Panc1 (cell line): ENCODE measurements around the gene LRP5. TPM values are rescaled to one million over a fixed set of nuclear protein-coding genes. Genes with fewer than 3 reads are reported as not detected.

Experiments
- ATAC-seq: fragments of 200-7000 bp; cut with Tn5 transposase; 2 replicates; pipeline ENCODE4 v1.9.1; 2020; ENCODE audit warnings: mild to moderate bottlenecking, moderate library complexity
- BruUV-seq: library from RNA; stranded (reverse); fragments of 400-500 nt; replicated peaks from 2 replicates; lab custom pipeline; 2021; lab: Mats Ljungman, UMichigan
- CTCF ChIA-PET: fragments of 300-600 bp; sonication (Branson Sonifier 250); formaldehyde crosslinking; loops from one replicate; lab custom pipeline; 2022; ENCODE audit warnings: antibody characterized with exemption; lab: Charles Lee
- POLR2A ChIA-PET: fragments of 300-600 bp; sonication (Branson Sonifier 250); formaldehyde crosslinking; loops from one replicate; lab custom pipeline; 2022; ENCODE audit warnings: antibody characterized with exemption; lab: Charles Lee
- DNase-seq: peaks from one replicate; pipeline ENCODE4 v3.0.0-alpha.2; 2010; ENCODE audit warnings: low read depth, low spot score
- H3K27ac ChIP-seq: 2 replicates; pipeline ENCODE4 v1.5.1; 2011; ENCODE audit warnings: mild to moderate bottlenecking, low read length, inconsistent platforms
- H3K27me3 ChIP-seq: fragments of 200-500 bp; sonication (Bioruptor generic); 2 replicates; pipeline ENCODE4 v1.6.0; 2014; ENCODE audit warnings: low read length, inconsistent platforms; ENCODE audit not compliant: control insufficient read depth, insufficient read depth
- H3K36me3 ChIP-seq: fragments of 200-500 bp; sonication (Bioruptor generic); 2 replicates; pipeline ENCODE4 v1.5.1; 2014; ENCODE audit warnings: inconsistent platforms, mild to moderate bottlenecking, low read length, moderate library complexity; ENCODE audit not compliant: control insufficient read depth, insufficient read depth
- H3K4me1 ChIP-seq: 2 replicates; pipeline ENCODE4 v1.5.1; 2011; ENCODE audit warnings: inconsistent platforms, mild to moderate bottlenecking, low read length, moderate library complexity; ENCODE audit not compliant: control insufficient read depth, insufficient read depth
- H3K4me3 ChIP-seq, 2 experiments: 2 replicates each; pipeline ENCODE4 v1.5.1; 2011 to 2012; ENCODE audit warnings: low read depth in 2 of 2, low read length in 2 of 2, mild to moderate bottlenecking in 2 of 2, inconsistent platforms in 1 of 2, moderate library complexity in 1 of 2
- H3K9me3 ChIP-seq: fragments of 200-500 bp; sonication (Bioruptor generic); 2 replicates; pipeline ENCODE4 v1.5.1; 2014; ENCODE audit warnings: low read depth, mild to moderate bottlenecking, inconsistent platforms, low read length, moderate library complexity; ENCODE audit not compliant: control insufficient read depth, insufficient read depth
- POLR2AphosphoS5 ChIP-seq: IDR thresholded peaks from 2 replicates; pipeline ENCODE4 v1.6.1; 2012; ENCODE audit warnings: mild to moderate bottlenecking, low read depth, low read length, moderate library complexity
- SIN3A ChIP-seq: IDR thresholded peaks from 2 replicates; pipeline ENCODE4 v1.6.1; 2012; ENCODE audit warnings: low read depth, mild to moderate bottlenecking, low read length, moderate library complexity, borderline replicate concordance; ENCODE audit not compliant: insufficient read depth
- TCF7L2 ChIP-seq: IDR thresholded peaks from 2 replicates; pipeline ENCODE4 v1.6.1; 2011; ENCODE audit warnings: mild to moderate bottlenecking, low read depth, low read length, inconsistent platforms
- in situ Hi-C: cut with HindIII; loops from 2 replicates; pipeline ENCODE4 v1.10.0; 2016; ENCODE audit warnings: low sequenced_read_pairs, low pct_unique_long_range_greater_than_20kb
- intact Hi-C: fragments of 100-400 bp; cut with micrococcal nuclease; formaldehyde crosslinking; loops from one replicate; pipeline ENCODE4 v1.10.0; 2022; ENCODE audit not compliant: unreplicated experiment
- total RNA-seq: library from RNA; stranded (reverse); gene quantifications from one replicate; pipeline ENCODE4 v1.2.1, GENCODE V29; 2021; ENCODE audit not compliant: unreplicated experiment
- TF ChIP-seq, protein P1 (sequence below): fragments of 450-650 bp; IDR thresholded peaks from 2 replicates; pipeline ENCODE4 v1.5.1; 2017; ENCODE audit warnings: mild to moderate bottlenecking
- TF ChIP-seq, protein P2 (sequence below), 2 experiments: IDR thresholded peaks; 2 replicates each; pipeline ENCODE4 v1.6.1; 2011 to 2012; ENCODE audit warnings: low read depth in 2 of 2, control low read depth in 1 of 2, low read length in 1 of 2, mild to moderate bottlenecking in 1 of 2, moderate library complexity in 1 of 2; ENCODE audit not compliant: insufficient read depth in 1 of 2

Gene LRP5
- total RNA-seq, 1 experiment from 2014 or later: 171 TPM

DNA sequence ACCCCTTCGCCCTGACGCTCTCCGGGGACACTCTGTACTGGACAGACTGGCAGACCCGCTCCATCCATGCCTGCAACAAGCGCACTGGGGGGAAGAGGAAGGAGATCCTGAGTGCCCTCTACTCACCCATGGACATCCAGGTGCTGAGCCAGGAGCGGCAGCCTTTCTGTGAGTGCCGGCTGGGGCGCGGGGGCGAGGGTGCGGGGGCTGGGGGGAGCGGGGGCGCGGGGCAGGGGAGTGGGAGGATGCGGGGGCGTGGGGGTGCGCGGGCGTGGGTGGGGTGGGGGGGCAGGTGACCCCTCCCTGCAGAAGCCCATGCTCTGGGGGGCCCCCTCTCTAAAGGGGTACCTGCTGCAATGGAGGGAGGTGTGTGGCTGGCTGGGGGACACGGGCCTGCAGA lies 51.4 kb downstream of the LRP5 start:
- Histone ChIP-seq H3K36me3 (peaks cover 3% of the 10 kb centered on the region), H3K27me3 (no peaks in the 10 kb centered on the region), H3K27ac (no peak overlapping the region), H3K4me1 (no peaks in the 10 kb centered on the region), H3K4me3 (no peak overlapping the region), H3K9me3 (no peaks in the 10 kb centered on the region)
- in situ Hi-C loops (no loop called here), intact Hi-C loops (no loop called here)
- no TSS peak for BruUV-seq
- CTCF ChIA-PET: no interaction called here
- DNase-seq (no peak), ATAC-seq (no peak)
- no peak for TF ChIP-seq SIN3A
- TF ChIP-seq, protein P1, sequence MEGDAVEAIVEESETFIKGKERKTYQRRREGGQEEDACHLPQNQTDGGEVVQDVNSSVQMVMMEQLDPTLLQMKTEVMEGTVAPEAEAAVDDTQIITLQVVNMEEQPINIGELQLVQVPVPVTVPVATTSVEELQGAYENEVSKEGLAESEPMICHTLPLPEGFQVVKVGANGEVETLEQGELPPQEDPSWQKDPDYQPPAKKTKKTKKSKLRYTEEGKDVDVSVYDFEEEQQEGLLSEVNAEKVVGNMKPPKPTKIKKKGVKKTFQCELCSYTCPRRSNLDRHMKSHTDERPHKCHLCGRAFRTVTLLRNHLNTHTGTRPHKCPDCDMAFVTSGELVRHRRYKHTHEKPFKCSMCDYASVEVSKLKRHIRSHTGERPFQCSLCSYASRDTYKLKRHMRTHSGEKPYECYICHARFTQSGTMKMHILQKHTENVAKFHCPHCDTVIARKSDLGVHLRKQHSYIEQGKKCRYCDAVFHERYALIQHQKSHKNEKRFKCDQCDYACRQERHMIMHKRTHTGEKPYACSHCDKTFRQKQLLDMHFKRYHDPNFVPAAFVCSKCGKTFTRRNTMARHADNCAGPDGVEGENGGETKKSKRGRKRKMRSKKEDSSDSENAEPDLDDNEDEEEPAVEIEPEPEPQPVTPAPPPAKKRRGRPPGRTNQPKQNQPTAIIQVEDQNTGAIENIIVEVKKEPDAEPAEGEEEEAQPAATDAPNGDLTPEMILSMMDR: no peak
- no peak for TF ChIP-seq TCF7L2
- no peak for TF ChIP-seq POLR2AphosphoS5
- TF ChIP-seq, protein P2, sequence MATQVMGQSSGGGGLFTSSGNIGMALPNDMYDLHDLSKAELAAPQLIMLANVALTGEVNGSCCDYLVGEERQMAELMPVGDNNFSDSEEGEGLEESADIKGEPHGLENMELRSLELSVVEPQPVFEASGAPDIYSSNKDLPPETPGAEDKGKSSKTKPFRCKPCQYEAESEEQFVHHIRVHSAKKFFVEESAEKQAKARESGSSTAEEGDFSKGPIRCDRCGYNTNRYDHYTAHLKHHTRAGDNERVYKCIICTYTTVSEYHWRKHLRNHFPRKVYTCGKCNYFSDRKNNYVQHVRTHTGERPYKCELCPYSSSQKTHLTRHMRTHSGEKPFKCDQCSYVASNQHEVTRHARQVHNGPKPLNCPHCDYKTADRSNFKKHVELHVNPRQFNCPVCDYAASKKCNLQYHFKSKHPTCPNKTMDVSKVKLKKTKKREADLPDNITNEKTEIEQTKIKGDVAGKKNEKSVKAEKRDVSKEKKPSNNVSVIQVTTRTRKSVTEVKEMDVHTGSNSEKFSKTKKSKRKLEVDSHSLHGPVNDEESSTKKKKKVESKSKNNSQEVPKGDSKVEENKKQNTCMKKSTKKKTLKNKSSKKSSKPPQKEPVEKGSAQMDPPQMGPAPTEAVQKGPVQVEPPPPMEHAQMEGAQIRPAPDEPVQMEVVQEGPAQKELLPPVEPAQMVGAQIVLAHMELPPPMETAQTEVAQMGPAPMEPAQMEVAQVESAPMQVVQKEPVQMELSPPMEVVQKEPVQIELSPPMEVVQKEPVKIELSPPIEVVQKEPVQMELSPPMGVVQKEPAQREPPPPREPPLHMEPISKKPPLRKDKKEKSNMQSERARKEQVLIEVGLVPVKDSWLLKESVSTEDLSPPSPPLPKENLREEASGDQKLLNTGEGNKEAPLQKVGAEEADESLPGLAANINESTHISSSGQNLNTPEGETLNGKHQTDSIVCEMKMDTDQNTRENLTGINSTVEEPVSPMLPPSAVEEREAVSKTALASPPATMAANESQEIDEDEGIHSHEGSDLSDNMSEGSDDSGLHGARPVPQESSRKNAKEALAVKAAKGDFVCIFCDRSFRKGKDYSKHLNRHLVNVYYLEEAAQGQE (IDR thresholded peaks at IDR 0.05; ENCODE audit: insufficient read depth in 1 of 2, low read depth in 2 of 2, low read length in 1 of 2): no peak
- POLR2A ChIA-PET: no interaction called here

DNA sequence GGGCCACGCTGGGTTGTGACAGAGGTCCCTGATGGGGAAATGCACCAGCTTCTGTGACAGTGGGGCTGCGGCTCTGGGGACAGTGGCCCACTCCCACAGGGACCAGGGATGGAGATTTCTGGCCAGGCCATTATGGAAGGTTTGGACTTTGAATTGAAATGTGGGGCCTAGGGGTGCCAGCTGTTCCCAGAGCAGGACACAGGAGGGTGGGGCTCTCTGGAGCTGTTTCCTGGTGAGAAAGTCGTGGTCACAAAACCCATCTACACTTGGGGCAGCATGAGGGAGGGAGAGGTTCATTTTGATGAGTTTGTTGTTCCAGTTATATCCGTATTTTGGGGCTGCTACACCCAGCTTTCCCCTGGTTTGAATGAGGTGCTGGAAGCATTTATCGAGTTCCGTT lies 52.2 kb downstream of the LRP5 start:
- Histone ChIP-seq H3K27me3 (no peaks in the 10 kb centered on the region), H3K4me3 (no peak overlapping the region), H3K36me3 (peaks cover 3% of the 10 kb centered on the region), H3K4me1 (no peaks in the 10 kb centered on the region), H3K27ac (no peak overlapping the region), H3K9me3 (no peaks in the 10 kb centered on the region)
- TF ChIP-seq POLR2AphosphoS5 (no peak), SIN3A (no peak), TCF7L2 (no peak)
- TF ChIP-seq, protein P1: no peak
- TF ChIP-seq, protein P2 (IDR thresholded peaks at IDR 0.05; ENCODE audit: insufficient read depth in 1 of 2, low read depth in 2 of 2, low read length in 1 of 2): no peak
- ATAC-seq: no peak
- CTCF ChIA-PET: no interaction called here
- POLR2A ChIA-PET: interaction anchor here (0.7 kb wide), 1 partner anchor 93 kb away, joined by 3 read pairs; the partner anchor contains the start of gene C11orf24
- intact Hi-C loops: no loop called here
- in situ Hi-C loops: no loop called here
- DNase-seq: no peak
- BruUV-seq: no TSS peak
